GM23248 (cell line): ENCODE data around the gene ATP10A. TPM values are rescaled to one million over a fixed set of nuclear protein-coding genes. Genes with fewer than 3 reads are reported as not detected.

ENCODE experiments used
- DNase-seq: peaks from one replicate; pipeline ENCODE4 v3.0.0-alpha.2; 2015
- H2AFZ ChIP-seq: fragments of 200-600 bp; sonication (generic); 2 replicates; pipeline ENCODE4 v1.6.1; 2016; ENCODE audit warnings: antibody characterized with exemption
- H3F3A ChIP-seq: fragments of 200-600 bp; sonication (generic); 2 replicates; pipeline ENCODE4 v1.6.1; 2016; ENCODE audit warnings: mild to moderate bottlenecking, antibody characterized with exemption, mixed run types; ENCODE audit not compliant: insufficient read depth
- H3K27ac ChIP-seq: fragments of 200-600 bp; sonication (generic); 2 replicates; pipeline ENCODE4 v1.5.1; 2016; ENCODE audit warnings: mild to moderate bottlenecking
- H3K27me3 ChIP-seq: fragments of 200-600 bp; sonication (generic); replicated peaks from 2 replicates; pipeline ENCODE4 v1.6.1; 2016; ENCODE audit warnings: mild to moderate bottlenecking; ENCODE audit not compliant: insufficient read depth
- H3K36me3 ChIP-seq: fragments of 200-600 bp; sonication (generic); 2 replicates; pipeline ENCODE4 v1.6.1; 2016; ENCODE audit warnings: low read depth, mild to moderate bottlenecking
- H3K4me1 ChIP-seq: fragments of 200-600 bp; sonication (generic); 2 replicates; pipeline ENCODE4 v1.6.1; 2016; ENCODE audit warnings: mild to moderate bottlenecking; ENCODE audit not compliant: insufficient read depth
- H3K4me2 ChIP-seq: fragments of 200-600 bp; sonication (generic); one replicate; pipeline ENCODE4 v1.6.1; 2016; ENCODE audit warnings: mild to moderate bottlenecking; ENCODE audit not compliant: unreplicated experiment
- H3K4me3 ChIP-seq: fragments of 200-600 bp; sonication (generic); 2 replicates; pipeline ENCODE4 v1.5.1; 2016; ENCODE audit warnings: mild to moderate bottlenecking
- H3K79me2 ChIP-seq: fragments of 200-600 bp; sonication (generic); 2 replicates; pipeline ENCODE4 v1.6.1; 2016; ENCODE audit warnings: mild to moderate bottlenecking; ENCODE audit not compliant: insufficient read depth
- H3K9ac ChIP-seq: fragments of 200-600 bp; sonication (generic); 2 replicates; pipeline ENCODE4 v1.6.1; 2016; ENCODE audit warnings: mild to moderate bottlenecking
- H3K9me2 ChIP-seq: fragments of 200-600 bp; sonication (generic); 2 replicates; pipeline ENCODE4 v1.6.1; 2016; ENCODE audit warnings: mixed run types, mild to moderate bottlenecking, moderate library complexity; ENCODE audit not compliant: insufficient read depth
- H3K9me3 ChIP-seq: fragments of 200-600 bp; sonication (generic); one replicate; pipeline ENCODE4 v1.6.1; 2017; ENCODE audit warnings: low read depth
- H4K20me1 ChIP-seq: fragments of 200-600 bp; sonication (generic); 2 replicates; pipeline ENCODE4 v1.6.0; 2016; ENCODE audit not compliant: insufficient read depth
- EZH2 ChIP-seq: fragments of 200-600 bp; sonication (generic); IDR thresholded peaks from 2 replicates; pipeline ENCODE4 v1.6.1; 2018; ENCODE audit warnings: antibody characterized with exemption, mild to moderate bottlenecking; ENCODE audit not compliant: insufficient read depth, poor library complexity, severe bottlenecking
- EZH2phosphoT487 ChIP-seq: fragments of 200-600 bp; sonication (generic); IDR thresholded peaks from 2 replicates; pipeline ENCODE4 v1.6.1; 2018; ENCODE audit warnings: antibody characterized with exemption, moderate library complexity, mild to moderate bottlenecking, low read depth; ENCODE audit not compliant: insufficient read depth
- WGBS, 2 experiments: methylation state at CpG; one replicate each; pipeline ENCODE4 v1.1.6; 2015 to 2017; ENCODE audit warnings: low lambda C conversion rate in 2 of 2, low coverage in 1 of 2; ENCODE audit errors: missing lambda C conversion rate in 2 of 2; 5-methylcytosine and 5-hydroxymethylcytosine counted together
- in situ Hi-C: fragments of 300-500 bp; cut with MboI; formaldehyde crosslinking; loops from 2 replicates; pipeline ENCODE4 v1.15.0; 2020
- polyA plus RNA-seq: library from polyadenylated mRNA; unstranded; fragments of >200 nt; fragmentation: Nextera tagmentation; extraction: Ambion mirVana; gene quantifications from 2 replicates; pipeline ENCODE4 v1.2.1, GENCODE V29; 2016
- total RNA-seq: library from RNA; depleted of rRNA; stranded (reverse); fragments of >200 nt; shearing (Covaris generic); gene quantifications from 2 replicates; pipeline ENCODE4 v1.2.3, GENCODE V29; 2014

ATP10A gene
- total and polyA plus RNA-seq, 2 experiments from 2014 or later, result 20.4 to 64.1 TPM

GRCh38 chr15:25733036-25733855 lies 129.9 kb downstream of the ATP10A start:
- Histone ChIP-seq H3K4me2 (no peak overlapping the region), H3F3A (0 out of 2 replicates have a peak, but pooled peaks cover 5% of the 10 kb centered on the region), H3K4me3 (no peak overlapping the region), H4K20me1 (no peaks in the 10 kb centered on the region), H3K9ac (no peak overlapping the region), H3K9me3 (no peaks in the 10 kb centered on the region), H2AFZ (no peak overlapping the region), H3K36me3 (peaks cover 6% of the 10 kb centered on the region; the same call in 1 of the 2 replicates), H3K79me2 (peaks cover 33% of the 10 kb centered on the region), H3K27me3 (no peaks in the 10 kb centered on the region), H3K27ac (no peak overlapping the region), H3K9me2 (no peaks in the 10 kb centered on the region), H3K4me1 (peaks cover 22% of the 10 kb centered on the region)
- no peak for TF ChIP-seq EZH2phosphoT487
- TF ChIP-seq EZH2, result no peak
- WGBS, 2 experiments, result 81 to 87% methylated on average over 18 of the region's 18 CpGs
- no peak for DNase-seq
- in situ Hi-C loops, result no loop called here

GRCh38 chr15:25732191-25732590 lies 130.9 kb downstream of the ATP10A start:
- DNase-seq, result no peak
- peaks cover 12% of the 10 kb centered on the region for H3K4me1 ChIP-seq
- in situ Hi-C loops, result no loop called here
- no peaks in the 10 kb centered on the region for H4K20me1 ChIP-seq
- peaks cover 6% of the 10 kb centered on the region; the same call in 1 of the 2 replicates for H3K36me3 ChIP-seq
- WGBS, 2 experiments, result 86 to 90% methylated on average over 5 to 6 of the region's 6 CpGs
- H3K9ac ChIP-seq, result no peak overlapping the region
- no peak for TF ChIP-seq EZH2
- H3K9me3 ChIP-seq, result no peaks in the 10 kb centered on the region
- H3K79me2 ChIP-seq, result peaks cover 23% of the 10 kb centered on the region
- H3K27me3 ChIP-seq, result no peaks in the 10 kb centered on the region
- no peak overlapping the region for H3K4me3 ChIP-seq
- no peak overlapping the region for H2AFZ ChIP-seq
- no peak overlapping the region for H3K27ac ChIP-seq
- no peak overlapping the region for H3K4me2 ChIP-seq
- H3F3A ChIP-seq, result 0 out of 2 replicates have a peak, but pooled peaks cover 5% of the 10 kb centered on the region
- H3K9me2 ChIP-seq, result no peaks in the 10 kb centered on the region

- H2AFZ ChIP-seq, result no peak overlapping the region
- peaks cover 4% of the 10 kb centered on the region for H3K4me1 ChIP-seq
- in situ Hi-C loops, result no loop called here
- 54 to 58% methylated on average over 2 of the region's 2 CpGs for WGBS, 2 experiments
- no peak for DNase-seq
- TF ChIP-seq EZH2phosphoT487, result no peak
- peaks cover 15% of the 10 kb centered on the region for H3K79me2 ChIP-seq
- H3K9me2 ChIP-seq, result no peaks in the 10 kb centered on the region
- no peak overlapping the region for H3K4me3 ChIP-seq
- no peak overlapping the region for H3K27ac ChIP-seq
- no peaks in the 10 kb centered on the region for H3F3A ChIP-seq
- no peaks in the 10 kb centered on the region for H3K9me3 ChIP-seq
- H3K27me3 ChIP-seq, result no peaks in the 10 kb centered on the region
- H3K4me2 ChIP-seq, result no peak overlapping the region
- H4K20me1 ChIP-seq, result no peaks in the 10 kb centered on the region
- H3K36me3 ChIP-seq, result peaks cover 6% of the 10 kb centered on the region; the same call in 1 of the 2 replicates
- H3K9ac ChIP-seq, result no peak overlapping the region
Measured at GRCh38 chr15:25731411-25731810, 131.7 kb downstream of the ATP10A start.

GRCh38 chr15:25730918-25731317 lies 132.2 kb downstream of the ATP10A start:
- WGBS, 2 experiments, result 83 to 88% methylated on average over 6 of the region's 6 CpGs
- no peaks in the 10 kb centered on the region for H3F3A ChIP-seq

More at GRCh38 chr15:25730918-25731317, 132.2 kb downstream of the ATP10A start:
- H3K79me2 ChIP-seq, result peaks cover 11% of the 10 kb centered on the region; the same call in 1 of the 2 replicates
- no peaks in the 10 kb centered on the region for H4K20me1 ChIP-seq
- H2AFZ ChIP-seq, result no peak overlapping the region
- no peak overlapping the region for H3K4me2 ChIP-seq
- in situ Hi-C loops, result no loop called here
- peaks cover 7% of the 10 kb centered on the region; the same call in 1 of the 2 replicates for H3K36me3 ChIP-seq
- no peak for TF ChIP-seq EZH2
- TF ChIP-seq EZH2phosphoT487, result no peak
- no peak overlapping the region for H3K27ac ChIP-seq
- H3K9me2 ChIP-seq, result no peaks in the 10 kb centered on the region
- no peaks in the 10 kb centered on the region for H3K9me3 ChIP-seq
- DNase-seq, result no peak
- H3K4me3 ChIP-seq, result no peak overlapping the region
- no peaks in the 10 kb centered on the region for H3K4me1 ChIP-seq
- H3K9ac ChIP-seq, result no peak overlapping the region
- H3K27me3 ChIP-seq, result no peaks in the 10 kb centered on the region
